T-helper 1 cell treated with Interleukin-12 subunit alpha and Interleukin-12 subunit beta and Interleukin-4 antibody, amounts not matched to agents 30 ng/mL and 1 ng/mL, for 36 hours (primary cell): Measurements from ENCODE around the gene ASB7. TPM values are rescaled to one million over a fixed set of nuclear protein-coding genes. Genes with fewer than 3 reads are reported as not detected.

ENCODE experiments used
- intact Hi-C: fragments of 100-400 bp; cut with micrococcal nuclease; formaldehyde crosslinking; loops from one replicate; pipeline ENCODE4 v1.15.1; 2024
- total RNA-seq: library from RNA; stranded (reverse); gene quantifications from 2 replicates; pipeline ENCODE4 v1.2.3, GENCODE V29; 2022

The ASB7 gene
- total RNA-seq, 1 donor from 2014 or later, result 26.7 TPM

DNA sequence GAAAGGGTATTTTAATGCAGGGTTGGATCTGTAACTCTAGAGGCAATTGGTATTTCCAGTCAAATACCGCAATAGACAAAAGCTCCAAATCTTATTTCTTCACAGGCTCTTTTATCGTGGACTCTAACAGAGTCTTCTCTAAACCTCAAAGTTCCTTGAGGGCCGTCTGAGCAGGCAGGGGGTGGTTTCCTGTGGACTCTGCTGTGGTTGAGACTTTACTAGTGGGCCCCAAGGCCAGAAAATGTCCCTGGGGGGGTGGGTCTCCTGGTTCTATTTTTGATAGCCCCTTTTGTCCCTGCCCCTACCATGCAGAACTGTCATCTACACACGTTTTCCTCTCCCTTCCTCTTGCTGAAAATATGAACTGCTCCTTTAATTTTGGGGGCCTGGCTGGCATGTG, 80.1 kb downstream of the ASB7 start:
- intact Hi-C loops, result no loop called here

DNA sequence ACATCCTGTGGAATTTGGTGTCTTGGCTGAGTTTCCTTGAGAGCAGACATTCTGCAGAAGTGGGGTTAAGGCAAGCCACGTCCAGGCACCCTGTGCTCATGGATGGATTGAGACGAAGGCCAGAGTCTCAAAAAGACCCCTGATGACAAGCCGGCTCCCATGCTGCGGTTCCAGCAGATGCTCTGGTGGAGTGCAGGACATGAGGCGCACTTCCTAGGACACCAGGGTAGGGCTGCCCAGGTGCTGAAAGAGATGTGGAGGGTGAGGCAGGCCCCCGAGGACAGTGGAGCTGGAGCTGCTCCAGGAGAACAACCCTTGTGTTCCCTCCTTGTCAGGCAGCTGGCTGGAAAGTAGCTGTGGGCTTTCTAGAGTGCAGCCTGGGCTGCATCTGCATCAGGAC, 81.0 kb downstream of the ASB7 start:
- intact Hi-C loops, result no loop called here

DNA sequence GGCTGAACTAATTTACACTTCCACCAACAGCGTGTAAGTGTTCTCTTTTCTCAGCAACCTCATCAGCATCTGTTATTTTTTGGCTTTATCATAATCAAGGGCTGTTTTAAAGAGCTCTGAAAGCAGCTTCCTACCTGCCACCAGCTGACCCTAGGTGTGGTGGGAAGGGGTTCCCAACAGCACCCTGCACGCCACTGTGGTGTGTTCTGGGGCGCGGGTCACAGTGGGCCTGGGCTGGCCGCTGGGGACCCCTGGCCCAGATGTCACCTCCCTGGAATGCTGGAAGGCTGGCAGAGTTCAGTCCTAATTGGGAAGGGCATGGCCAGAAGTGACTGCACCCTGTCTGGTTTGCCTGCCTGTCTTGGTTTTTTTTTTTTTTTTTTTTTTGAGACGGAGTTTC, 82.2 kb downstream of the ASB7 start:
- intact Hi-C loops, result no loop called here

DNA sequence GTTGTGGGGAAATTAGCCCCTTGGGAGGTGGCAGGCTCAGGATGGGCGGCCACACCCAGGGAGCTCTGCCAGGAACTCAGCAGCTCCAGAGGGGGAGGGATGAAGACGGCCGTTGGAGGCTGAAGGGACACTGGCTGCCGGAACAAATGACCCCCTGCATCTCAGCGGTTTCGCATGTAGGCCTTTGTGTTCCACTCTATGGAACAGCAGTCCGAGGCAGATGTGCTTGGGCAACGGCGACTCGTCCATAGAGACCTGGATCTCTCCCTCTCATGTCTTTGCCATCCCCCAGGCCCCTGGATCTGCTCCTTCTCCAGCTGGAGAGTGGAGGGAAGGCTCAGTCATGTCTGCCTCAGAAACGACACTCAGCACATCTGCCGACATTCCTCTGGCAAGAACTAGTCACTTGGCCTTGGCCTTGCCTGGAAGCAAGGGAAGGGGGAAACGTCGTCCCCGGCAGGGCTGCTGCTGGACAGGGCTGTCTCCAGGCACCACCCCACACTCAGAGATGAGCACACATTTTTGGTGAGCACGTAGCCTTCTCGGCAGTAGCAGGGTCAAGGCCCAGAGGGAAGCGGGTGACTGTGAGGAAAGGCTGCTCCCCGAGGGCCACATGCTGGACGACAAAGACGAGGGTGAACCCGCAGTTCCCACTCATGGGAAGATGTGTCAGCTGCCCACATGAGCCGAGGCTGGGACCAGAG, 83.8 kb downstream of the ASB7 start:
- intact Hi-C loops, result no loop called here

DNA sequence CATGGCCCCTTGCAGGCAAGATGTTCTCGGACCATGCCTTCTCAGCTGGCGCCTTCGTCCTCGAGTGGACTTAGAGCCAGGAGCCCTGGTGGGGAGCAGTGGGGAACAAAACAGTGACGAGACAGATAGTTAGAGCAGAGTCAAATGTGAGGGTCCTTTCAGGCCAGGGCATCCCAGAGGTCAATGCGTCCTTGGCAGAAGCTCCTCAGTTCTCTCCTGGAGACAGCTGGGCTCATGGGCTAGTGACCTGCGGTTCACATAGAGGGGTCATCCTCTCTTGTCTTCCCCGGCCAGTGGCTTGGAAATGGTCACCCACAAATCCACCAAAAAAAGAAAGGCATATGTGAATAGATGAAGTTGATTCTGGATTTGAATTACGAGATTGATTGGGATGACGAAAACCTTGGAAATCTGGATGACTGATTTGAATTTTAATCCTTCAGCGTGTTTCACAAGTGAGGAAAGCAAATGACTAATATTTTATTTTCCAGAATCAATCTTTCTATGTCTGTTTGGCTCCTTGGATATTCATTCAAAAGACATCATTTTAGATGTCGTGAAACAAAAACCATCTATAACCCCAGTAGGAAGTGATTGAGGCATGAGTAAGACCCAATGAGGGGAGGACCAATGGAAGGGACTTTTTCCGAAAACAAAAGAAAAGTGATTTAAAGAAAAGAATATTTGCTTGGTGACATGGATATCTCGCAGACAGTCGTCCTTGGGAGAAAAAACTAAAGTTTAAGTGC, 84.5 kb downstream of the ASB7 start:
- intact Hi-C loops, result no loop called here

DNA sequence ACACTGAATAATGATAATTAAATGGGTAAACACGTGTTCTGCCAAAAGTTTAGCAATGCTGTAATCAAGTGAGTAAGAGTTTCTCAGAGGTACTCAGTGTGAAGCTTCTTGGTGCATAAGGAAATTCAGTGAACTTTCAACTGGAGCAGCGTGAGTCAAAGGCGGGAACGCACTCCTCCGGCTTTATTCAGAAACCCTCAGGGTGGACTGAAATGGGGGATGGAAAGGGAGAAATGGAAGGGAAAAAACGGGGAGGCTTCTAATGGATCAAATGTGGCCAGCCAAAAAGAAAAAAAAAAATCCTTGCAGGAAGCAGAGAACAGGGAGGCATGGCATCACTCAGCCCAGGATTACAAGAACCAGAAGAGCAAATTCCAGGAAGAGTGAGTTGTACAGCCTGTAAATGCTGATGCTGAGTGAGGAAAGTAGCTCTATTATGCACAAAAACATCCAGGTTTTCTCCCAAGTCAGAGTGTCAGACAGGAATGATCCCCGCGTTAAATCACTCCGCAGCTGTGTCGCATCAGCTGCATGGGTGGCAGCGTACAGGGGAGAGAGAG, 85.3 kb downstream of the ASB7 start:
- intact Hi-C loops, result no loop called here

DNA sequence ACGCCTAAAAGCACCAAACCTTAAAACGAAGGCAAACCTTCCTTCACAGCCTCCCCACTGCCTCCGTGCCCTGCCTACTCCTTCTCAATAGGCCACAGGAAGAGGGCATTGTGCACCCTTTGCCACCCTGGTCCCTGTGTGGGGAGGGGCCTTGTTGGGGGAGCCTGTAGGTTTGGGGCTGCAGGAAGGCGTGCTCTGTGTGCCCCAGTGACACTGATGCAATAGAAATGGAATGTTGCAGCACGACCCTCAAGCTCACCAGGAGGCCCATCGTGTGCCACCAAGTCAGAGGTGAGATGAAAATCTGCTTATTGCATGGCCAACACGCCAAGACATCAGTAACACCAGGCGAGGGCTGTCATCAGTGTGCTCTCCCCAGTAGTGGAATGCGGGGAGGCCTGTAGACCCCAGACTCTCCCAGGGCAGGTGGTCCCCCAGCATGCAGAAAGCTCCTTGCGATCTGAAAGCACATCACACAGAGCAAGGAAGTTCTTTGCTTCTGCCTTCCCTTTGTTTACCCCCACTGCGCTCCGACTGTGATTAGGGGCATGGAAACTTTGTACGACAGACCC, 86.2 kb downstream of the ASB7 start:
- intact Hi-C loops, result no loop called here

DNA sequence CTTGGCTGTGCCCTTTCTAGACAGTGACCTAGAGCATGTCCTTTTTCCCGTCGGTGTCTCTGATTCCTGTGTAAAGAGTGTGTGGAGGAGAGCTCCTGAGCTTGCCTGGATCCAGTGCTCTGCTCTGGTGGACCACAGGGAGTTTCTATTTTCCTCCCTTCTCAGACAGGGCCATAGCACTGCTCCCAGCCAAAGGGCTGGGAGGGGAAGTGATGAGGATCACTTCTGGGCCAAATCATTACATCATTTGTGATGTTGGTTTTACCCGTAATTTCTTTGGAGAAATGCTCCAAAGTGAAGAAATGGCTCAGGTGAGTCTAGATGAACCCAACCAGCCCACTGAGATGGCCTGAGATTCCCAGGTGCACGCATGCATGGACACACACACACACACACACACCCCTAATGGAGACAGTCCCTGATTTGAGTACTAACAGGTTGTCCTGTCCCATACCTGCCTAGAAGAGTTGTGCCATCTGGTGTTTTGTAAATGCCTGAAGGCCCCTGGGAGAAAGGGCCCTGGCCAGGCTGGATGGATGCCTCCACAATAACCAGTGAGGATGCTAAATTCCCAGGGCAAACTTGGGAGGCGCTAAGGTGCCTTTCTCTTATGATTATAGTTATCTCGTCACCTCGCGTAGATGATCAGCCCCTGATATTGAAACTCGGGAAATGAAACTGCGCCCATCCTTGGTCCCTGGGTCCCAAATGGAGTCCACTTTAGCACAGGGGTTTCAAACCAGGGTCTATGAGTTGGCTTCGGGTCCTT, 86.9 kb downstream of the ASB7 start:
- intact Hi-C loops, result no loop called here

DNA sequence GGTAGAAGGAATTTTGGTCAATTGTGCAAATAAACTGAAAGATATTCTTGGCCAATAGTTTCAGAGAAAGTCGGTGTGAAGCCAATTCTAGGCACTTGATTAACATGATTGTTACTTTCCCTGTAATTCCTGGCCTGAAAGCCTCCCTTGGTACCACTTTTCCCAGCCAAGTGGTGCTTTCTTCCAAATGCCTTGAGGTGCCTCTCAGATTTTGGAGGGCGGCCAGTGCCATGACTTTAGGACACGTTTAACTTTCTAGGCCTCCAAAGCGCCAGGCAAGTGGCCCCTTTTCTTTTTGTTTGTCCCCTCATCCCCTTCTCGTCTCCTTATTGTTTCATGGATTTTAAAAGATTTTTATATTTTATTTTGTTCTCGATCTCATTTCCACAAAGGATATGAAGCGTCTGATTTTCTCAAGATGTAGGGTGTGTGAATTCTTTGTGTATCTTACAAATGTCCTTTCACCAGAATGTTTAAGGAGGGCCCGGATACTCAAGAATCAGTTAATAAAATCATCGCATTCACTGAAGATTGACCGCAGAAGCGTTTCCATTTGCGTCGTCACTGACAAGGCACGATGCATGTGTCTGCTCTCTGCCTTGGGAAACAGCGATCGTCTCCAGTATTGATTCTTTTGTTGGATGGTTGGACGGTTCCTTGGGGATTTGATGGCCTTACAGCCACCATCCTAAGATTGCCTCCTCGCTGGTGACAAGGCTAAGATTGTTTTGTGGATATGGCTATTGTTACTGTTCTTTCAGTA, 87.8 kb downstream of the ASB7 start:
- intact Hi-C loops, result no loop called here

DNA sequence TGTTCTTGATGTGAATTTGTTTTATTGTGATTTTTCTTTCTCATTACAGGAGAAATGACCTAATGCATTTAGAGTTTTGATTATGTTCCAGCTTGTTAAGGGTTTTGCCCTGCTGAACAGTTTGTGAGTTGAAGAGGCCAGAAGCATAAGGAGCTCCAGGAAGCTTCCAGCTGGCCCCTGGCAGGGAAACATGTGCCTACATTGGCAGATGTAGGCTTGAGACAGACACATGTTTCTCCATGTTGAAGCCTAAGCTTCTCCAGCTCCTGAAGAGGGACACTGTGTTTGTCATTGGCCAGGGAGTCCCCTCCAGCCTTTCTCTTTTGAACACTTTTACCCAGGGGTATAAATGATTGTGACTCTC, 88.4 kb downstream of the ASB7 start:
- intact Hi-C loops, result no loop called here

DNA sequence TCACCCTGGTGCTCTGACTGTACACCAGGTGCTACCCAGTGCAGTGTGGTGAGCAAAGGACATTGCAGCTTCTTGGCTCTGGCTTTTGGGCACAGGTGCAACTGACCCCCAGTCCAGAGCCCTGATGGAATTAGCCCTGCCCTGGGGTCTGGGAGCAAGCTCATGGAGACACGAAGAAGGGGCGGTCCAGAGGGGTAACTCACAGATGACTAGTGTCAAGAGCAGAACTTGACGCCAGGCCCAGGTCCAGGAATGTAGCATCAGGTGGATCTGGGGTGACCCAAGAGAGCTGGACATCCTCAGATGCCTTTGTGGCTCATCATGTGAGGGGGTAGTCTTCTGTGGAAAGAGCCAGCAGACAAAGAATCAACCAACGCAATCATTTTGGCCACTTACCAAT, 88.9 kb downstream of the ASB7 start:
- intact Hi-C loops, result no loop called here

DNA sequence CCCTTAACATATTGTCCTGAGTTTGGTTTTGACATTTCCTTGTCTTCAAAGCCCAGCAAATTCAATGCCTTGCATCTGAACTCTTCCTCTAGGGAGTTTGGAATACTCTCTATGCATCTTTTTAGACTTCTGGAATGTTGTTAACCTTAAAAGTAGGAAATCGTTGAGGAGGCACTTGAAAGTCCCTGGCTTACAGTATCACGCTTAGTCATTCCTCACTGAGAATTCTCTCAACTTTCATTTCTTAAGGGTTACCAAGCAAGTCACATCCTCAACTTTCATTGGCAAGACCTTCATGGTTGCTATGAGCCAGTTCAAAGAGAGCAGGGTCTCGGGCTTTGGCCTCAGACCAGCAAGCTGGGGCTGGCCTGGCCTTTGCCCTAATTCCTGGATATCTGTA, 89.9 kb downstream of the ASB7 start:
- intact Hi-C loops, result no loop called here

DNA sequence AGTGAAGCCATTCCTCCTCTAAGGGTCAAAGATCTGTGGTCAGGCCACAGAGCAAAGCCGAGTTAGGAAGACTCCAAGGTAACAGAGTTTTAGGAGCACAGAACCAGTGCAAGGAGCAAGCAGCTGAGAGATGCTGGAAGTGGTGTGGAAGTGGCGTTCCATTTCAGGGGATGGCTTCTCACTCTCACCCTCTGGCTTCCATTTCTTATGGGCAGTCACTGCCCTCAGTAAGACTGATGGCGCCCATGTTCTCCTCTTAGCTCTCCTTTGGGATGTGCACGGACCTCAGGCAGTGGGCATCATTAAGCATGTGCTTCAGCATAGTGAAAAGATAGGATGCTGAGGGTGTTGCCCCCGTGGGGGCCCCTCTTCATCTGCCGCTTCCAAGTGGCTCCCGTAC, 90.3 kb downstream of the ASB7 start:
- intact Hi-C loops, result no loop called here

DNA sequence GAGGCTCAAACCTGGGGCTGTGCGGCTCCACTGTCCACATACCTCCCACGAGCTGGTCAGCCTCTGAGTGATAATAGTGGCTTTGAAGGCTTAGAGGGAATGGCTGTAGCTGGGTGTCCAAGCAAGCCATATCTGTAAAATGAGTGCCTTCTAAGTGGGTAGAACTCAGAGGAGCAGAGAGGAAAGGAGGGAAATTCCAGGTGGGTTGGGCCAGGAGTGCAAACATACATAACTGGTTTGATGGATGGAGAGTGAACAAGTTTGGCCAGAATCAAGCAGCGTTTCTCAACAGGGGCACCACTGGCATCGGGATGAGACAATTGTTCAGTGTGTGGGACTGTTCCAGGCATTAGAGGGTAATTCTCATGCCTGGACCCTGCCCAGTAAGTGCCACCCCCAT, 91.1 kb downstream of the ASB7 start:
- intact Hi-C loops, result no loop called here

DNA sequence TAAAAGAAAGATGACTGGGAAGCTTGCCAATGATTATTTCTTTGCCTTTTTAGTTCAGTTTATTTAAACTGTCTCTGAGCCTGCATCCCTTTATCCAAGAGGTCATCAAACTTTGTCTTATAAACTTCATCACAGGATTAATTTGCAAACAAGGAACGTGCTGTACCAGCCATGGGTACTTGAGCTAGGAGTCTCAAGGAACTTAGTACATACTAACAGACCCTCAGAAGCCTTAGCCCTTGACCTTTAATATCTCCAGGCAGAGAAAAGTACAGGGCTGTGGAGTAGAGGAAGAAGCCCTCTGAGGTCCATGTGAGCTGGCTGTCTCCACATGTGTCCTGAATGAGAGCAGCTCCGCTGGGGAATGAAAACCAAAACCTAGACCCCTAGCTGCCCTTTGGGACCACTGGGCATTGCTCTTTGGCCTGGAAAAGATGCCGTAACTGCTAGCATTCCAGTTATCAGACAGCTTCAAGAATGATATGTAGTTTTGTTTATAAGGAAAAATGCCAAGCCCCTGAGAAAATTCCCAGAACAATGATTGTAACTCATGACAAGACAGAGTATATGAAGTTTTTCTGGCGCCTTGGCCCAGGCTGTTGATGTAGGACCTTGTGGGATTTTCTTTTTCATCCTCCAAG, 92.1 kb downstream of the ASB7 start:
- intact Hi-C loops, result no loop called here

DNA sequence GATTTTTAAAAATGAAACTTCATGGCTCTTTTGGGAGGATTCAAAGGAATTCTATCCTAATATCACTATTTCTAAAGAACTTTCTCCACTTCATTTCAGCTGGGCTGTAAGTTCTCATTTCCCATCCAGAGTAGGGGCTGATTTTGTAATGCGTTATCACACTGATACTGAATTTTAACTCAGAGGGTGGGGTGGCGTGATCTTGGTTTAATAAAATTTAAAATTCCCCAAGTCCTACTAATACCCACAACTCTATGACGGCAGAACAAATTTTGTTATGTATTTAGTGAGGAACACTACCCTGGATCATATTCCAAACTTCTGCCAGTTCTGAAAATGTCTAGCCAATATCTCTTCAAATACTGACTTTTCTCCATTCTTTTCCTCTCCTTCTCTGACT, 92.7 kb downstream of the ASB7 start:
- intact Hi-C loops, result no loop called here

DNA sequence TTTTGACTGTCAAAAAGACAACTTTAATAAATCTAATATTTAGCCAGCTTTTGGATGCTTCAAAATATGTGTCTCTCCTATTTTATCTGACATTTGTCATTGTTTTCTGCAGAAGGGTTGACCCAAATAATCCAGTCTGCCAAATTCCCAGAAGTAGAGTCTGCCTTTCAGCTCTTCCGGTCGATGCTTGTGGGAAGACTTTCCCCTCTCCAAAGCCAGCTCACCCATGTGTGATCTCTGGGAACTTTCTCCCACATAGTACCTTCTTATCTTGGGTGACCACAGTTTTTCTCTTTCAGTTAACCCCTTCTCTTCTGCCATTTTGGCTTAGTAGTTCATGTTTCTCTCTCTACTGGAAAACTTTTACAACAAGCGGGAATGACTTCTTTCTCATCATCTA, 94.1 kb downstream of the ASB7 start:
- intact Hi-C loops, result no loop called here
